ENCODE data around the gene SLC2A9.

SLC2A9 gene

DNA sequence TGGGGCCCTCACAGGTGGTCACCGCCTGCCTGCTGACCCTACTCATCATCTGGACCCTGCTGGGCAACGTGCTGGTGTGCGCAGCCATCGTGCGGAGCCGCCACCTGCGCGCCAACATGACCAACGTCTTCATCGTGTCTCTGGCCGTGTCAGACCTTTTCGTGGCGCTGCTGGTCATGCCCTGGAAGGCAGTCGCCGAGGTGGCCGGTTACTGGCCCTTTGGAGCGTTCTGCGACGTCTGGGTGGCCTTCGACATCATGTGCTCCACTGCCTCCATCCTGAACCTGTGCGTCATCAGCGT lies 239.2 kb downstream of the SLC2A9 start:
- Histone ChIP-seq H3K4me3 (no peak overlapping the region), H3K27ac (no peak overlapping the region), H3K9ac (no peak overlapping the region), H3K36me3 (no peaks in the 10 kb centered on the region), H4K20me1 (no peaks in the 10 kb centered on the region), H3K27me3 (no peaks in the 10 kb centered on the region), H3K4me1 (peaks cover 0 to 13% (median 9%) of the 10 kb centered on the region in 10 experiments; a peak in 10 of 20 replicates), H3K9me3 (replicated peaks in 1 of 11) (peaks cover 11 to 20% (median 17%) of the 10 kb centered on the region in 11 experiments; a peak in 21 of 22 replicates), H3K4me2 (no peak overlapping the region)
- no peak for TF ChIP-seq Cebpa-rat (IDR thresholded peaks at IDR 0.05)

DNA sequence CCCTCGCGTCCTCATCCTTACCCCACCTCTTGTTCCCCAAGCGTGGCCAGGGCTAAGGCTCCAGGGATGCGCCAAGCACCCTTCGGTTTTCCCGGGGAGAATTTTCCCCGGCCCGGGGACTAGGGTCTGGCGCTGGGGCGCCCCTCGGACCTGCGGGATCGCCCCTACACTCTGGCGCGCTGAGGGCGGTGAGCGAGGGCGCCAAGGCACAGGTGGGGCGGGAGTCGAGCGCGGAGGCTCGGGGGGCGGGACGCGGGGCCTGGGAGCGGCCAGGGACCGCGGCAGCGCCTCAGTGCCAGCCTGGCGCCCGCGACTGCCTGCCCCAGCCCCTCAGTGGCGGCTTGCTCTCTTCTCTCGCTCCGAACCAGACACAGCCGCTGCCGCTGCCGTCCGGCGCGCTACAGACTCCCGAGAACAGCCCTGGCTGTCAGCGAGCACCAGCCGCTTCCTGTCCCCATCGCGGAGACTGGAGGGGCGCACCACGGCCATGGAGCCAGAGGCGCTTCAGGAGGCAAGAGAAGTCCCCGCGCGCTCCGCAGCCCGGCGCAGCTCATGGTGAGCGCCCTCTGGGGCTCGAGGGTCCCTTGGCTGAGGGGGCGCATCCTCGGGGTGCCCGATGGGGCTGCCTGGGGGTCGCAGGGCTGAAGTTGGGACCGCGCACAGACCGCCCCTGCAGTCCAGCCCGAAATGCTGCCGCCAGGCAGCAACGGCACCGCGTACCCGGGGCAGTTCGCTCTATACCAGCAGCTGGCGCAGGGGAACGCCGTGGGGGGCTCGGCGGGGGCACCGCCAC lies 239.8 kb downstream of the SLC2A9 start, which contains the start of gene DRD5:
TSS of gene DRD5 (plus strand) at position 292 of the 793 bp plus-strand sequence. CDS start at position 688, 396 bp downstream.
- H3K27ac ChIP-seq = no peak within 1 kb of the TSS
- H3K4me2 ChIP-seq = no peak within 1 kb of the TSS
- no peaks in the 10 kb centered on the region for H3K36me3 ChIP-seq
- no peaks in the 10 kb centered on the region for H3K27me3 ChIP-seq
- H3K9ac ChIP-seq = no peak within 1 kb of the TSS
- peaks cover 11 to 20% (median 17%) of the 10 kb centered on the region in 11 experiments; a peak in 21 of 22 replicates for H3K9me3 ChIP-seq (replicated peaks in 1 of 11)
- H3K4me3 ChIP-seq = no peak within 1 kb of the TSS
- no peaks in the 10 kb centered on the region for H4K20me1 ChIP-seq
- H3K4me1 ChIP-seq = peaks cover 0 to 13% (median 9%) of the 10 kb centered on the region in 10 experiments; a peak in 10 of 20 replicates
- TF ChIP-seq Cebpa-rat (IDR thresholded peaks at IDR 0.05) = no peak

Measured in BLaER1 treated with 17β-estradiol and CSF1 and Interleukin-3, amounts not matched to agents 10 nM and 100 nM (cell line).